VCaP (cell line): Measurements from ENCODE around the gene HCRTR1.

Experiments used
- H3K27ac ChIP-seq: fragments of 450-650 bp; 2 replicates; pipeline ENCODE4 v1.5.1; 2017
- TF ChIP-seq, protein P1 (sequence below): fragments of 450-650 bp; conservative IDR thresholded peaks from 2 replicates; pipeline ENCODE4 v1.5.1; 2017; ENCODE audit warnings: mild to moderate bottlenecking, moderate library complexity

The HCRTR1 gene

DNA sequence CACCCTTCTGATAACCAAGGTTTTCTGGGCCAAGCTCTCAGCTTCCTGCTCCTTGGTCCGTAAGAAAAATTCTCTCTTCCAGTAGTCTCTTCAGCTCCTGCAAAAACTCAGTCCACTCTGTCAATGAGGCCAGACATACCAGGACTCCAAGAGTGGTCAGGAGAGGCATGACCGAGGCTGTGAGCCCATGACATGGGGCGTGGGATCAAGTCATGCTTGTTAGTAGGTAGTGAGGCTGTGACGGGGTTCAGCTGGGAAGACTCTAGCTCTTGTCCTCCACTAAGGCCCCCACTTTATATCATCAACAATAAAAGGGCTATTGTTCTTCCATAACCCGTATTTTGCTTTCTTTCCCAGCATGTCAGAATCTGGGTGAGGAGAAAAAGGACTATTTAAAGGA, 10.1 kb upstream of the HCRTR1 start:
- H3K27ac ChIP-seq, result no peak overlapping the region
- TF ChIP-seq, protein P1, sequence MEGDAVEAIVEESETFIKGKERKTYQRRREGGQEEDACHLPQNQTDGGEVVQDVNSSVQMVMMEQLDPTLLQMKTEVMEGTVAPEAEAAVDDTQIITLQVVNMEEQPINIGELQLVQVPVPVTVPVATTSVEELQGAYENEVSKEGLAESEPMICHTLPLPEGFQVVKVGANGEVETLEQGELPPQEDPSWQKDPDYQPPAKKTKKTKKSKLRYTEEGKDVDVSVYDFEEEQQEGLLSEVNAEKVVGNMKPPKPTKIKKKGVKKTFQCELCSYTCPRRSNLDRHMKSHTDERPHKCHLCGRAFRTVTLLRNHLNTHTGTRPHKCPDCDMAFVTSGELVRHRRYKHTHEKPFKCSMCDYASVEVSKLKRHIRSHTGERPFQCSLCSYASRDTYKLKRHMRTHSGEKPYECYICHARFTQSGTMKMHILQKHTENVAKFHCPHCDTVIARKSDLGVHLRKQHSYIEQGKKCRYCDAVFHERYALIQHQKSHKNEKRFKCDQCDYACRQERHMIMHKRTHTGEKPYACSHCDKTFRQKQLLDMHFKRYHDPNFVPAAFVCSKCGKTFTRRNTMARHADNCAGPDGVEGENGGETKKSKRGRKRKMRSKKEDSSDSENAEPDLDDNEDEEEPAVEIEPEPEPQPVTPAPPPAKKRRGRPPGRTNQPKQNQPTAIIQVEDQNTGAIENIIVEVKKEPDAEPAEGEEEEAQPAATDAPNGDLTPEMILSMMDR, result no peak

GRCh38 chr1:31609514-31610118, 7.9 kb upstream of the HCRTR1 start:
- TF ChIP-seq, protein P1, result no peak

DNA sequence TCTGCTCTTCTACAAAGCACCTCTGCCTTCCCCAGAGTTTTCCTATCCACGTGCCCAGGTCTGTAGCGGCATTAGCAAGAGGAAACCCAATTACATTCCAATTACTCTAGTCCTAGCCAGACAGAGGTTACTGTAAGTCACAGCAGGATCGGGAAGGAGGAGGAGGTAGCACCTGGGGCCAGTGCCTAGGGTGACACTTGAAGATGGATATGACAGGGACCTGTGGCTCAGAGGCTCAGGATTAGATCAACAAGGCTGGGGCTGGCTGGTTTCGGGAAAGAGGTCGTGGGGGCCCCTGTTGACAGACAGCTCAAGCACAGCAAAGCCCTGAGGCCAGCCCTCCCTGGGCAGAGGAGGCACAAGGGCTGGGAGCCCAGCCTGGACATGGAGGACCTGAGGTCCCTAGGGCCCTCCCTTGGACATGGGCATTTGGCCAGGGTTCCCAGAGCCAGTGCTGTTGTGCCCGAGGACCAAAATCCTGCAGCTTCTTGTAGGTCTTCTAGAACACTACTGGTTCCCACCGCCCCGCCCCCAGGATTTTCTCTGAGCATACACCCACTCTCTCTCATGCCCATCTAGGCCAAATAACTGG, 3.0 kb upstream of the HCRTR1 start:
- no peak overlapping the region for H3K27ac ChIP-seq
- TF ChIP-seq, protein P1, result no peak

More at GRCh38 chr1:31609514-31610118, 7.9 kb upstream of the HCRTR1 start:
- no peak overlapping the region for H3K27ac ChIP-seq

DNA sequence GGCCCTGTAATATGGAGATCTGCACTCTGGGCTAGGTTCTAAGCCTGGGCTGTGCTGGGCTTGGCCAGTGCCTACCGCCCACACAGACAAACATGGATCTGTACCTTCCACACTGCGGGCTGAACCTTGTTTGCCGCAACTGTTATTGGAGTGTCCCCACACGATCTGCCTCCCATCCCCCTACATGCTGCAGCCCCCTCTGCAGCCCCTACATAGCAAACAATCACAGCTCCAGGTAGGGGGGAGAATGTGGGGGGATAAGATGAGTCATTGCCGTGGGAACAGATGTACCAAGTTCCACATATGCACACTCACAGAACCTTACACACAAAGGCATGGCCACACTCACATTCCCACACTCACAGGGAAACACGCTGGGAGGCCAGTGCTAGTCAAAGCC, 2.1 kb upstream of the HCRTR1 start:
- TF ChIP-seq, protein P1, result no peak
- no peak overlapping the region for H3K27ac ChIP-seq

- TF ChIP-seq, protein P1, result no peak
Measured at GRCh38 chr1:31615939-31616338, 1.6 kb upstream of the HCRTR1 start.

DNA sequence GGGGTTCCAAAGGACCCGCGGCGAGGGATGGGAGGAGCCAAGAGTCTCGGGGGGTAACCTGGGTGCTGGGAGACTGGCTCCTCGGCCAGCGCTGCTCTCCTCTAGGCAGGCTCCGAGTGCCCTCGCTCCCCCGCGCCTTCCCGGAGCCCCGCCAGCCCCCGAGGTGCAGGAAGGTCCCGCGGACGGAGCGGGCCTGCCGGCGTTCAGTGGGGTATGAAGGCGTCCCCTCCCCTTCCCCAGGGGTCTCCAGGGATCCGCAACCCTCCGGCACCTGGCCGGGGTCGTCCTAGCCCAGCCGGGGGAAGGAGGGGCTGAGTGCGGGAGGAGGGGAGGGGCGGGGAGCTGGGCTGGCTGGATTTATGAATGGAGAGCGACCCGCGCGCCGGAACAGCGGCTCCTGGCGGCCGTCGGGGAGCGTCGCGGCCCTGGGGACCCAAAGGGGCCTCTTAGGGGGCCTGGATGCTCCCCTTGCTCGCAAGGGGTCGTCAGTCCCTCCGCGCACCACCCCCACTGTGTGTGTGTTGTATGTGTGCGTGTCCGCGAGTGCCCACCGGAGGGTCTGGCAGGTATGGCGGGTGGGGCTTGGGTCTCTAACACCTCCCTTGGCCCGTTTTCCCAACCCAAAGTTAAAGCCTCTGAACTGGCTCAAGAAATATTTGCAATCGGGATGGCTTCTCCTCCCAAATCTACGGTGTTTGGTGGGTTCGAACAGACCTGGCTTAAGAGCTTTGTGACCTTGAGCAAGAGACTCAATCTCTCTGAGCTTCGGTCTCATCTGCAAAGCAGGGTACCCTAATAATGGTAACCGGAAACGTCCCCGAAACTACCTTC, 642 bp downstream of the HCRTR1 start:
- TF ChIP-seq, protein P1, result peak; percentile 96
- H3K27ac ChIP-seq, result peak overlapping the region; percentile 36; the same call in 1 of the 2 replicates

More at GRCh38 chr1:31615939-31616338, 1.6 kb upstream of the HCRTR1 start:
- H3K27ac ChIP-seq, result no peak overlapping the region
